Mesendoderm (in vitro differentiated cells): ENCODE results near the gene CRYBG2.
"Not testable (repeated sequence)": the region's sequence is repeated elsewhere in the genome, so short reads cannot be mapped to it uniquely, and the experiment has no call there.

ENCODE experiments used
- DNase-seq: peaks from one replicate; pipeline ENCODE4 v3.0.0; 2013
- H2AK5ac ChIP-seq: 2 replicates; pipeline ENCODE4 v1.6.1; 2013; ENCODE audit warnings: low read length, inconsistent platforms
- H2BK120ac ChIP-seq: 2 replicates; pipeline ENCODE4 v1.6.1; 2013; ENCODE audit warnings: low read depth, mild to moderate bottlenecking, low read length, moderate library complexity, mixed read lengths
- H2BK15ac ChIP-seq: replicated peaks from 2 replicates; pipeline ENCODE4 v1.6.1; 2013; ENCODE audit warnings: low read depth, mild to moderate bottlenecking, moderate library complexity
- H2BK5ac ChIP-seq: 2 replicates; pipeline ENCODE4 v1.6.1; 2013; ENCODE audit warnings: low read length, inconsistent platforms
- H3K18ac ChIP-seq: 2 replicates; pipeline ENCODE4 v1.6.1; 2013; ENCODE audit warnings: mild to moderate bottlenecking, low read length, mixed read lengths
- H3K23ac ChIP-seq: one replicate; pipeline ENCODE4 v1.6.1; 2013; ENCODE audit warnings: low read length
- H3K27ac ChIP-seq: 2 replicates; pipeline ENCODE4 v1.5.1; 2013; ENCODE audit warnings: low read depth, mild to moderate bottlenecking, inconsistent platforms, low read length, moderate library complexity
- H3K27me3 ChIP-seq: 2 replicates; pipeline ENCODE4 v1.6.1; 2013; ENCODE audit warnings: low read length, control low read depth, mild to moderate bottlenecking, inconsistent platforms; ENCODE audit not compliant: insufficient read depth, poor library complexity
- H3K36me3 ChIP-seq: 2 replicates; pipeline ENCODE4 v1.6.1; 2013; ENCODE audit warnings: low read length, inconsistent platforms; ENCODE audit not compliant: control insufficient read depth, insufficient read depth
- H3K4ac ChIP-seq: one replicate; pipeline ENCODE4 v1.6.1; 2013; ENCODE audit warnings: low read depth, mild to moderate bottlenecking, low read length, moderate library complexity
- H3K4me1 ChIP-seq: 2 replicates; pipeline ENCODE4 v1.6.1; 2013; ENCODE audit warnings: low read depth, low read length, inconsistent platforms; ENCODE audit not compliant: control insufficient read depth
- H3K4me2 ChIP-seq: 2 replicates; pipeline ENCODE4 v1.6.1; 2013; ENCODE audit warnings: low read length
- H3K4me3 ChIP-seq: 2 replicates; pipeline ENCODE4 v1.5.1; 2013; ENCODE audit warnings: mild to moderate bottlenecking, low read length
- H3K56ac ChIP-seq: one replicate; pipeline ENCODE4 v1.6.1; 2013; ENCODE audit warnings: low read length
- H3K79me1 ChIP-seq: 2 replicates; pipeline ENCODE4 v1.6.1; 2013; ENCODE audit warnings: low read length, inconsistent platforms
- H3K79me2 ChIP-seq: 2 replicates; pipeline ENCODE4 v1.6.1; 2013; ENCODE audit warnings: mild to moderate bottlenecking, low read length; ENCODE audit not compliant: control insufficient read depth, insufficient read depth
- H3K9ac ChIP-seq: 2 replicates; pipeline ENCODE4 v1.6.1; 2013; ENCODE audit warnings: low read length, inconsistent platforms
- H4K5ac ChIP-seq: one replicate; pipeline ENCODE4 v1.6.1; 2013; ENCODE audit warnings: low read length
- H4K8ac ChIP-seq: one replicate; pipeline ENCODE4 v1.6.1; 2013; ENCODE audit warnings: low read depth, mild to moderate bottlenecking, control low read depth, low read length, moderate library complexity
- WGBS: extraction: QIAGEN DNeasy Blood & Tissue Kit; methylation state at CpG from one replicate; pipeline ENCODE4 v1.1.7; 2013; ENCODE audit warnings: low lambda C conversion rate, missing lambda C conversion rate; ENCODE audit not compliant: insufficient coverage; ENCODE audit errors: extremely low coverage; 5-methylcytosine and 5-hydroxymethylcytosine counted together

The CRYBG2 gene

GRCh38 chr1:26295194-26296138 is 58.5 kb downstream of the CRYBG2 start:
- no peak overlapping the region for H4K8ac ChIP-seq
- no peak overlapping the region for H3K27ac ChIP-seq
- WGBS = no CpG with 5 or more reads among the region's 22 CpGs
- H3K4me3 ChIP-seq = no peak overlapping the region
- no peak for DNase-seq
- H2BK5ac ChIP-seq = no peak overlapping the region
- H3K23ac ChIP-seq = no peak overlapping the region
- H3K27me3 ChIP-seq = no peaks in the 10 kb centered on the region
- H3K9ac ChIP-seq = no peak overlapping the region
- H3K36me3 ChIP-seq = no peaks in the 10 kb centered on the region
- H3K79me1 ChIP-seq = no peaks in the 10 kb centered on the region
- H2AK5ac ChIP-seq = no peak overlapping the region
- no peak overlapping the region for H3K56ac ChIP-seq
- no peak overlapping the region for H3K4ac ChIP-seq
- H3K79me2 ChIP-seq = no peaks in the 10 kb centered on the region
- H3K4me2 ChIP-seq = no peak overlapping the region
- peaks cover 4% of the 10 kb centered on the region for H3K4me1 ChIP-seq
- no peak overlapping the region for H4K5ac ChIP-seq
- no peak overlapping the region for H3K18ac ChIP-seq
- no peak overlapping the region for H2BK15ac ChIP-seq
- H2BK120ac ChIP-seq = no peak overlapping the region

- Histone ChIP-seq H3K4me2 (no peak overlapping the region), H3K18ac (no peak overlapping the region), H3K4me3 (no peak overlapping the region), H3K4ac (no peak overlapping the region), H4K8ac (no peak overlapping the region), H2BK120ac (no peak overlapping the region), H3K79me1 (no peaks in the 10 kb centered on the region), H3K4me1 (peaks cover 8% of the 10 kb centered on the region), H3K27me3 (no peaks in the 10 kb centered on the region), H4K5ac (no peak overlapping the region), H3K23ac (no peak overlapping the region), H3K27ac (no peak overlapping the region), H3K9ac (no peak overlapping the region), H3K56ac (no peak overlapping the region), H2AK5ac (no peak overlapping the region), H2BK15ac (no peak overlapping the region), H3K36me3 (no peaks in the 10 kb centered on the region), H3K79me2 (no peaks in the 10 kb centered on the region), H2BK5ac (no peak overlapping the region)
- no peak for DNase-seq
- WGBS = no CpG with 5 or more reads among the region's 11 CpGs
These were observed 59.9 kb downstream of the CRYBG2 start for GRCh38 chr1:26293911-26294463.

- H3K27ac ChIP-seq, DNase-seq, H3K23ac ChIP-seq, H2BK120ac ChIP-seq, H3K79me2 ChIP-seq, H2BK5ac ChIP-seq, H3K4me1 ChIP-seq, H4K5ac ChIP-seq, H3K27me3 ChIP-seq, H3K18ac ChIP-seq, H3K4ac ChIP-seq, H3K4me3 ChIP-seq, H4K8ac ChIP-seq, H3K56ac ChIP-seq, H3K36me3 ChIP-seq, H2BK15ac ChIP-seq, H3K79me1 ChIP-seq, H3K4me2 ChIP-seq, H2AK5ac ChIP-seq, H3K9ac ChIP-seq: not testable (repeated sequence)
- WGBS = no CpG with 5 or more reads among the region's 5 CpGs
These were observed 61.2 kb downstream of the CRYBG2 start for GRCh38 chr1:26292735-26293134.

GRCh38 chr1:26291939-26292338 is 62.0 kb downstream of the CRYBG2 start:
- WGBS = no CpG with 5 or more reads among the region's 4 CpGs
- no peak overlapping the region for H4K8ac ChIP-seq
- no peak overlapping the region for H3K18ac ChIP-seq
- H3K23ac ChIP-seq = no peak overlapping the region
- H3K4ac ChIP-seq = no peak overlapping the region
- no peak overlapping the region for H4K5ac ChIP-seq
- no peak overlapping the region for H2BK15ac ChIP-seq
- no peak overlapping the region for H3K56ac ChIP-seq
- H2BK5ac ChIP-seq = no peak overlapping the region
- H3K79me2 ChIP-seq = no peaks in the 10 kb centered on the region
- DNase-seq = no peak
- H3K4me1 ChIP-seq = peaks cover 8% of the 10 kb centered on the region
- H3K36me3 ChIP-seq = no peaks in the 10 kb centered on the region
- no peak overlapping the region for H3K9ac ChIP-seq
- H3K4me3 ChIP-seq = no peak overlapping the region
- H3K4me2 ChIP-seq = no peak overlapping the region
- H3K27me3 ChIP-seq = no peaks in the 10 kb centered on the region
- H3K27ac ChIP-seq = no peak overlapping the region
- no peaks in the 10 kb centered on the region for H3K79me1 ChIP-seq
- no peak overlapping the region for H2AK5ac ChIP-seq
- no peak overlapping the region for H2BK120ac ChIP-seq

GRCh38 chr1:26291433-26291832 is 62.5 kb downstream of the CRYBG2 start:
- no CpG with 5 or more reads among the region's 3 CpGs for WGBS
- H3K9ac ChIP-seq = no peak overlapping the region
- no peak overlapping the region for H3K27ac ChIP-seq
- no peak overlapping the region for H2BK120ac ChIP-seq
- no peak overlapping the region for H4K5ac ChIP-seq
- H3K18ac ChIP-seq = no peak overlapping the region
- H3K56ac ChIP-seq = peak overlapping the region; percentile 62
- no peaks in the 10 kb centered on the region for H3K79me2 ChIP-seq
- peaks cover 8% of the 10 kb centered on the region for H3K4me1 ChIP-seq
- H2AK5ac ChIP-seq = no peak overlapping the region
- H3K36me3 ChIP-seq = no peaks in the 10 kb centered on the region
- H3K79me1 ChIP-seq = no peaks in the 10 kb centered on the region
- H3K27me3 ChIP-seq = no peaks in the 10 kb centered on the region
- H2BK5ac ChIP-seq = no peak overlapping the region
- H3K4me2 ChIP-seq = no peak overlapping the region
- H2BK15ac ChIP-seq = no peak overlapping the region
- H3K23ac ChIP-seq = peak overlapping the region; percentile 66
- no peak overlapping the region for H3K4ac ChIP-seq
- H3K4me3 ChIP-seq = no peak overlapping the region
- no peak for DNase-seq
- H4K8ac ChIP-seq = no peak overlapping the region
